G401 (cell line): ENCODE data around the gene THBD. TPM values are rescaled to one million over a fixed set of nuclear protein-coding genes. Genes with fewer than 3 reads are reported as not detected.

Source experiments
- DNase-seq: peaks from one replicate; pipeline ENCODE4 v3.0.0-alpha.2; 2015; ENCODE audit warnings: low spot score
- in situ Hi-C: cut with HindIII; loops from 2 replicates; pipeline ENCODE4 v1.10.0; 2016; ENCODE audit warnings: low sequenced_read_pairs, mixed read lengths
- total RNA-seq: library from RNA; depleted of rRNA; stranded (reverse); fragments of >200 nt; shearing (Covaris generic); gene quantifications from 2 replicates; pipeline ENCODE4 v1.2.3, GENCODE V29; 2014; rRNA removed

THBD gene, protein sequence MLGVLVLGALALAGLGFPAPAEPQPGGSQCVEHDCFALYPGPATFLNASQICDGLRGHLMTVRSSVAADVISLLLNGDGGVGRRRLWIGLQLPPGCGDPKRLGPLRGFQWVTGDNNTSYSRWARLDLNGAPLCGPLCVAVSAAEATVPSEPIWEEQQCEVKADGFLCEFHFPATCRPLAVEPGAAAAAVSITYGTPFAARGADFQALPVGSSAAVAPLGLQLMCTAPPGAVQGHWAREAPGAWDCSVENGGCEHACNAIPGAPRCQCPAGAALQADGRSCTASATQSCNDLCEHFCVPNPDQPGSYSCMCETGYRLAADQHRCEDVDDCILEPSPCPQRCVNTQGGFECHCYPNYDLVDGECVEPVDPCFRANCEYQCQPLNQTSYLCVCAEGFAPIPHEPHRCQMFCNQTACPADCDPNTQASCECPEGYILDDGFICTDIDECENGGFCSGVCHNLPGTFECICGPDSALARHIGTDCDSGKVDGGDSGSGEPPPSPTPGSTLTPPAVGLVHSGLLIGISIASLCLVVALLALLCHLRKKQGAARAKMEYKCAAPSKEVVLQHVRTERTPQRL
- not detected in 2 replicates for total RNA-seq

DNA sequence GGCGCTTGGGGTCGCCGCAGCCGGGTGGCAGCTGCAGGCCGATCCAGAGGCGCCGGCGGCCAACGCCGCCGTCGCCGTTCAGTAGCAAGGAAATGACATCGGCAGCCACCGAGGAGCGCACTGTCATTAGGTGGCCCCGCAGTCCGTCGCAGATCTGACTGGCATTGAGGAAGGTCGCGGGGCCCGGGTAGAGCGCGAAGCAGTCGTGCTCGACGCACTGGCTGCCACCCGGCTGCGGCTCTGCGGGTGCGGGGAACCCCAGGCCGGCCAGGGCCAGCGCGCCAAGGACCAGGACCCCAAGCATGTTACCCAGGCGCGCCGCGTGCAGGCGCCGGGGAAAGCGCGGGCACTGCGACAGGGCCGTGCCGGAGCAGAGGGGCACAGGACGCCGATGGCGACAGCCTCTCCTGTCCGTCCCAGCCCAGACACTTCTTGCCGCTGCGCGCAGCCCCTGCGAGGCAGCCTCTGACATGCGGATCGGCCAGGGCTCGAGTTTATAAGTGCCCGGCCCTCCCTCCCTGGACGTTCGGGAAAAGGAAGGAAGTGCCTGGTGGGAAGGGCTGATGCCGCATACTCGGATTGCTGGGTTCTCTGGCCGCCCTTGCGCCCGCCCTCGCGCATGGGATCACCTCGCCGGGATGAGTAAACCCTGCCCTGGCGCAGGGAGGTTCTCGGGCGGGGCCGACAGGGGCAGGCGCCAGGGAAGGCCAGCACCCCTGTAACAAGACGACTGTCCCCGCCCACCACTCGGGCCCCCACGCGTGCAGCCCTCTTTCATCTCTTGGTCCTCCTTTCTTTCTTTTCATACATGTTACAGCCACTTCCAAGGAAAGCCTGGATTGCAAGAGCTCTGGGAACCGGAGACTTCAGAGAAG lies at the start of gene THBD:
Gene THBD, minus strand, starts transcription at position 472 of the 875 bp plus-strand sequence. Its CDS starts 168 bp downstream, at position 304.
- no peak for DNase-seq
- in situ Hi-C loops, result no loop called here

DNA sequence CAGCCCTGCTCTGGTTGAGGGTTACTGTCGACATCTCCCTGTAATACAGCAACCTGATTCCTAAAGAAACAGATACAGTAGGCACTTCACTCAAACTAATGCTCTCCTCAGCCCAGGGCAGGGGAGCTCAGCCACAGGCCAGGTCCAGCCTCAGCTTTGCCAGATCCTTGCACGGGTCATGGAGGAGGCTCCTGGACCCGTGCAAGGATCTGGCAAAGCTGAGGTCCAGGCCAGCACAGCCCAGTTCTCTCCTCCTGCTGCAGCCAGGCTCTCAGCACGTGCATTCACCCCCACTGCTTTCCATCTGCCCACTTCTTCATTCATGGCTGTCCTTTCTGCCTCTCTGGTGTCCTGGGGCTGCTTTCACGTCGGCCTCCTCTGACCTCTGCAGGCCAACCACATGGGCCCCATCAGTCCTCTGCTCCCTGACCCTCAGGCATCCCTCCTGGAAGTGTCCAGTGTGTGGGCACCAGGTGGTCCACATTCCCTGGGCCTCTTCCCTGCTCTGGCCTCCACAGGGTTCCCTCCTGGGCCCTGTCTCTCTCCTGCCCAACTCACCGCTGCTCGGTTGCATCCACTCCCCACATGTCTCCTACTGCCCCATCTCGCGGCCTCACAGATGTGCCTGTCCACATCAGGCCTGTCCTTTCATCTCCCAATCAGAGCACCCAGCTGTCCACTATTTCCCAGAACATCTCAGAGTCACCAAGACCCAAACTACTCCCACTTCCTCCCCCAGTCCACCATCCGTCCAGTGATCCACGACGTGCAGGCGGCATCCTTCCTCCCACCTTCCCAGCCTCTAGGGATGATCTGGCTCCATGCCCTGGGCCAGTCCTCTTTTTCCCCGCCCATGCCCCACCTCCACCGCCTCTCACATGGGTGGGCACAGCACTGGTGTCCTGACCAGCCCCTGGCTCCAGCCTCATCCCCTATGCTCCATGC lies 48.4 kb upstream of the THBD start:
- peak; percentile 95 for DNase-seq
- in situ Hi-C loops, result no loop called here

DNA sequence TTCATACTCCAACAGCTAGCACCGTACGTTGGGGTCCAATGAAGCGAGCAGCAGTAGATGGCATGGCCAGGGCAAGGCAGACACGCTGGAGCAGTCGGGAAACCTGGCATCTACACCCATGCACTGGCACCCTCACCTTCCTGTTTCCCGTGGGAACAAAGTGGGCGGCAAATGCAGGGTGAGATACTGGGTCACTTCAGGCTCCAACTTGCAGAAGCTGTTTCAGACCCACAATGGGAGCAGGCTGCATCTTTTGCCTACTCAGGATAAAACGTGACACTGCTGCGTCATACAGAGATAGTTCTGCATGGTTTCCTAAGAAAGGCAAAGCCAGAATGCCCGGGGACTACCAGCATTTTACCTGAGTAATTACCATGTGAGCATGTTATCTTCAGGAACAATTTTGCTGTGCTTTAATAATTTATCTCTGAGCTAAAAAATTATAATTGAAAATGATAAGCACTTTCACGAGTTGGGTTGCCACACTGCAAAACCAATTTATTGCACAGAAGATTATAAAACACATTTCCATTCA lies 47.6 kb upstream of the THBD start:
- no peak for DNase-seq
- in situ Hi-C loops, result no loop called here

DNA sequence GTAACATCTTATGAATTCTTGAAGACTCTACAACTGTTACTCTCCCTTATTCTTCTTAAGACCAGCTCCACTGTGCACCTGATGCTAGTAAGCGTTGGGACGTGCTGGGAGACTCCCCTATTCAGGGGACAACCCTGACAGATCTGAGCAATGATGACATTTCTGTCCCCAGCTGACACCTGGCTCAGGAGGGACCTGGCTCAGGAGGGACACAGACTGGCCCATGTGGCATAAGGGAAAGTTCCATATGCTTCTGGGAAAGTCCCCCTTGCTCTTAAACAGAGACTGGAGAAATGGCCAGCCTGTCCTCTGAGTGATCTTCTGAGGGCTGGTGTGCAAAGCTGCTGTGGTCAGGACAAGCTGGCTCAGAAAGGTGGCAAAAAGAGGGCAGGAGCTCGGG lies 46.6 kb upstream of the THBD start:
- in situ Hi-C loops, result no loop called here

DNA sequence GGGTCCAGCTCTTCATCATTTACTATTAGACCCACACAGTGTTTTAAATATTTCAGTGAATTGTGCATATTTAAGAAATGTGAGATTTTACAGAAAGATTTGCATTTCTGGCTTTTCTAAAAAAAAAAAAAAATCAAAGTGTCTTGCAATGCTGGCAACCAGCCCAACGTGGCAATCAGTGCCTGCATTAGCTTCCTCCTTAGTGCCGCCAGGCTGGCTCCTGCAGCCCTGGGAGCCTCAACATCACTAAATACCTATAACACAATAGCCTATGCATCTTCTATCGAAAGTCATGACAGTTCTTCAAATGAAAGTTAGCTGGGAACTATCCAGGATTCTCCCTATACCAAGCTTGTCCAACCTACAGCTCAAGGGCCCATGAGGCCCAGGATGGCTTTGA lies 46.0 kb upstream of the THBD start:
- DNase-seq, result no peak
- in situ Hi-C loops, result no loop called here

More for the DNA sequence above, 46.6 kb upstream of the THBD start:
- DNase-seq, result peak; percentile 62

DNA sequence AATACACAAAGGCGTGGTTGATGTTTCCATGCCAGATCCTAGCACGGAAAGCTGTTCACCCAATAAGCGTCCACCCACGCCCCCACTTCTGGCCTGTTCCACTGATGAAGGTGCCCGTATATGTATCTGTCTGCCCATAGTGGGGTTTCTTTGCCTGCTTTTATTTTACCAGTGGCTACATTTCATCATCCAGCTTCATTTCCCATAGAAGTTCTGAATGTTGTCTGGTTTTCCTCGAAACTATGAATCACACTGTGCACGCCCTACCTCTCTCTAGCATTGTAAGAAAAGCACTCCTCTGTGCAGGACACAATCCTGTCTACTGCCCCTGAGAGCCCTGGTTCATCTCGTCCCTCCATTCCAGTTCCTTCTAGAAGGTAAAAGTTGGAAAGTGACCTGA lies 45.5 kb upstream of the THBD start:
- no peak for DNase-seq

DNA sequence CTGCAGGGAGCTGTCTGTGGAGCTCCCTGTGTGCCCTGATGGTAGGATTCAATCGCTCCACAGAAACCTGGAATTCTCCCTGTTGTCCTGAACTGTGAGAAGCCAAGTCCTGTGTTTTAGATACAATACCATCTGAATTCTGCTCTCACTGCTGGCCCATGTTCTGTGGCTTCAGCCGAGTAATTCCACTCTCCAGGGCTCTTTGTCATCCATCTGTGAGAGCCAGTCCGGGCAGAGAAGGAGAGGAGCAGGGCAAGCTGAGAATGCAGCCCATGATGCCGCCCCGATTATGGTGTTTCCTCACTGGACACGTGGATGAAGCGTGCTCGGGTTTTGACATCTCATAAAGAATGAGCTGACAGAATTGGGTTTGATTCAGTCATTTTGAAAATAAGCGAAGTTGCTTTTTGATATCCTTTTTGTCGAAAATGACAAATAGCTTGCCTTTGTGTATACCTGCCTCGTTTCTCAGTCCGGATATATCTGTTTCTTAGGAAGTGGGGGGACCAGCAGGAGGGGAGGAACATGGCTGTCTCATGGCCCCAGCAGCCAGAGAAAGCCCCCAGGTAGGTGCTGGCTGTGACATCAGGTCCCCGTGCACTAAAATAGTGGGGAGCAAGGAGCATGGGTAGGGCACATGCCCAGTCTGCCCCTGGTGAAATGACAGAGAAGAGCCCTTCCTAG lies 44.9 kb upstream of the THBD start:
- in situ Hi-C loops, result no loop called here
- peak; percentile 57 for DNase-seq

More for the DNA sequence above, 45.5 kb upstream of the THBD start:
- in situ Hi-C loops, result no loop called here

DNA sequence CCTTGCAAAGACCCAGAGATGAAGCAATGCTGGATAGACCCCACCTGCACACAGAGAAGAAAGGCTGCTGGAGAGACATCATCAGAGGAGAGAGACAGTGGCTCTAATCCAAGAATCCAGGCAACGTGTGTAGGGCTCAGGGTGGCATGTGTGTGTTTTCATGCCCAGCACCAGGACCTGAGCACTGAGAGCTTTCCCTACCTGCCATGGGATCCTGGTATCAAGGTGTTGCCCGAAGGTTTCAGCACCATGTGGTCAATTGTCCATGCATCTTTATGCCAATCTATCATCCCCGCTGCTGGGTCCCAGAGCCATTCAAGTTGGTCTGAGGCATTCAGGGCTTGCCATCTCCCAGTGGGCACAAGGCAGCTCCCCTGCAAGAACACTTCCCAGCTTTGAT lies 44.1 kb upstream of the THBD start:
- DNase-seq, result no peak
- in situ Hi-C loops, result no loop called here

DNA sequence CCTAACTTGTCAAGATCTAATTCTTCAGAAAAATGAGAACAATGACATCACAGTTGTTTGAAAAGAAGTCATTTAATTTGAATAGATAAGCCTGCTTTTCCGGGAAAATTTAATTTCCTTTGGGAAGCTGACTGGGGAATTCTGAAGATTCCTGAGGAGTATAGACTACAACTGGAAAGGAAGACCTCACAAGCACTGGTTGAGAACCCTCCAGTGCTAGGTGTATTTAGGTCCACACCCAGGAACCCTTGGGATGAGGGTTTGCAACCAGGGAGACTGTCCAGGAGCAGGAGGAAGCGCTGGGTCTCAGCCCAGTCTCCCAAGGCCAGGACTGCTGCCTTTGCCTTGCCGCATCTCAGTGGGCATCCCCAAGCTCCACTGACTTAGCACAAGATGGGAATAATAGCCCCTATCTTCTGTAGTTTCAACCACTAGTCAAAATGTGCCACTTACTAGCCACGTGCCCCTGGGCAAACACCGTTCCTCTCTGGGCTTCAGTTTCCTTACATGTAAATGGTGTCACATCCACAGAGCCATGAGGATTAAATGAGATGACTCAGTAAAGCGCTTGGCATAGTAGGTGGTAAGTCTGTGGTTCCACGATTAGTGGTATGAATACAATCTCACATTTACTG lies 43.5 kb upstream of the THBD start:
- in situ Hi-C loops, result no loop called here

DNA sequence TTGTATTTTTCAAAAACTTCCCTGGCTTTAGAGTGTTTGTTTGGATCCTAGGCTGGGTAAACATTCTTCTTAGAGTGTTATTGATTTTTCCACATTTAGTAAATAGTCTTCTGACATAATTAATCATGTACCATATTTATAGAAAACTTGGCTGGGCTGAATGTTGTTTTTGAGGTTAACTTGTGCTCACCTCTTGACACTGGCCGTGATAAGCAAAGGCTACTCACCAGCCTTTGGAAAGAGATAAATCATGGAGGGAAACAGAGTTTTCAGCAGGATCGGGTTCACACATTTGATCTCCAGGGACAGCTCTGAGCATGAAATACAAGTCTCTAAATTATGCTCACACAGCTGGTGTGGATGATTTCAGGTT lies 42.9 kb upstream of the THBD start:
- in situ Hi-C loops, result no loop called here
- DNase-seq, result no peak

More for the DNA sequence above, 43.5 kb upstream of the THBD start:
- DNase-seq, result no peak

DNA sequence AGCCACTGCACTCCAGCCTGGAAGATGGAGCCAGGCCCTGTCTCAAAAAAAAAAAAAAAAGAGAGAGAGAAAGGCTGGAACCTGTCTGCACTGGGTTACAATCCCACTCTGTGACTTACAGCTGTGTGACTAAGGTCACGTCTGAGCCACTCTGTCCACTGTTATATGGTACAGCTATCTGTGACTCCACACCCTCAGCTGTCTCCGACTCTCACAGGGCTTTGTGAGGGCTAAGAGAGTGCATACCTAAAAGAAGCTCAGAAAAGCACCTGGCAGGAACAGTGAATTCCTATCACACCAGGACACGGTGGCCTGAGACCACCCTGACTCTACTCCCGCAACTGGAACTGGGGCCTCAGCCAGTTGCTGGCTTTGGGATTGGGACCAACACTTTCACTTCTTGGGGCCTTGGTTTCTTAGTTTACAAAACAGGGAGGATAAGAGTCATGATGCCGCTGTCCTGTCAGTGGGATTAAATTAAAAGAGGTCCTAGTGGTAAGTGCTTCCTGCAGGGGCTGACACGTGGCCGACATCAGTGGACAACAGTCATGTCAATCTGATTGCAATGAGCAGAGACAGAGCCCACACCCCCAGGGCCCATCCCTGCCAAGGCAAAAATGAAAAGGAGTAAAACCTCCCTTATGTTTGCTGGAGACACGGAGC lies 42.4 kb upstream of the THBD start:
- in situ Hi-C loops, result no loop called here
- no peak for DNase-seq

DNA sequence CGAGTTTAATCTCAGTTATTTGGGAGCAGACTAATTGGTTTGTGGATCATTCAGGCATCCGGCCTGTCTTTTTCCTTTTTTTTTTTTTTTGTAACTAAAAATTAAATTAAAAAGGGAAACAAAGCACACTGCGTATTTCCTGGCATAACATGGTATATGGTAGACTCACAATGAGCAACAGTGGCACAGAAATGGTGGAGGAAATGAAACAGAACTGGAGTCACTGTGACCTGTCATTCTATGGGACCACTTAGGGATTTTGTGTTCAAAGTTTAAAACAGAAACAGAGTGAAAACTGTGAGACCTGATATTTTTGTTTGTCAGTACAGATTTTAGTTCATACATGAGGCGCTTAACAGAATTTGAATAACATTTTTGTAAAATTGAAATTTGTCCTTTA lies 41.4 kb upstream of the THBD start:
- in situ Hi-C loops, result no loop called here

DNA sequence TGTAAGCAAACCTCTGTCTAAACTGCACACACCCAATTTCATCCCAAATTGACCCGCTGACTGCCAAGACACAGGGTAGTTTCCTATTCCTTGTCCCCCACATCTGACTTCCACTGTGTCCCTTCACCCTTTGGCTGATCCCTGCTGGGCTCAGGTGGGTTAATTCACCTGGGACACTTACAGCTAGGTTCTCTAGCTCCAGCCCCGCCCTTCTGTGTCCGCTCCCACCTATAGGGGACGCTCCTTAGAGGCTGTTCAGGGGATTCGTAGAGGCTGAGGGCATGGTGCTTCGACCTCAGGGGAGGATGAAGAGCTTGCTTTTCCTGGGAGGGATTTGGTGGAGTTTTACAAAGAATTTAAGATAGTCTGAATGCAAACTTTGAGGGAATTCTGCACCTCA lies 40.7 kb upstream of the THBD start:
- DNase-seq, result no peak
- in situ Hi-C loops, result no loop called here

More for the DNA sequence above, 41.4 kb upstream of the THBD start:
- no peak for DNase-seq

DNA sequence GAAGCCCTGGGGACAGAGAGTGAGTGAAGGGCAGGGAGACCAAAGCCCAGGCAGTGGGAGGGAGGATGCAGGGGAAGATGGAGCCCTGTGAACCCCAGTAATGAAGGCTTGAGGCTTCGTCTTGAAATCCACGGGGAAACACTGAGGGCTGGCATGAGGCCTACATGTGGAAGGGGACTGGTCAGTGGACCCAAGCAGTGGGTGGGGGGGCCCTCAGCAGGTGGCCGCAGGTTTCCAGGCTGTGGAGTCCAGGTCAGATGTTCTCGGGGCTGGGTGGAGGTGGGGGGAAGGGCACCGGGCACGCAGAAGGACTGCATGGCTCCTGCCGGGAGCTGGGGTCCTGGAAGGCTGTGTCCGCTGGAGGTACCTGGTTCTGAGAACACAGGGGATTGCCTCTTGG lies 39.4 kb upstream of the THBD start:
- no peak for DNase-seq
- in situ Hi-C loops, result no loop called here

DNA sequence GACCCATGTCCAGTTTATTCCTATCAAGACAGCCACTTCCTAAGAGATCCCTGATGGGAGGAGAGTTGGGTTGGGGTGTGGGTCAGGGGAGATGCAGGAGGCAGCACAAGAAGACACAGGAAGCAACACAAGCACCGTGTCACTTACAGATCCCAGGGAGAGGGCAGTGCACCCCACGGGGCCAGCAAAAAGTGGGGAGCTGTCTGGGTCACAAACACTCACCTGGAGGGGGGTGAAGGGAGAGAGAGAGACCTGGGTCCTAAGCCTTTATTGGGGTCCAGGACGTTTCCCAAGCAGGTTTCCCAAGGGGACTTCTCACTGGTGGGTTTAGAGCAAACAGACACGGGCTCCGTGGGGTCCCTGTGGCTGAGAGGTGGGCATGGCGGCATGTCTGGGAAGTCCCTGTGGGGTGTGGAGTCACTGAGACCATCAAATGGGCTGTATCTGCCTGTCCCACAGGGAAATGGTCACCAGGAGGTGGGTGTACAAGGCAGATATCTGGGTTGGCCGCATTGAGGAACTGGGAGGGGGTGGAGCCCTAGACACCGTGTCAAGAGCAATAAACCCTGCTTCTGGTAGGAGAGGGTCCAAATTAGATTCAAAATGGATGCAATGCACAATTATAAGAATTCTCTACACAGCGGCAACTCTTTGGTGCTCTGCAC lies 38.2 kb upstream of the THBD start:
- in situ Hi-C loops, result no loop called here
- no peak for DNase-seq

DNA sequence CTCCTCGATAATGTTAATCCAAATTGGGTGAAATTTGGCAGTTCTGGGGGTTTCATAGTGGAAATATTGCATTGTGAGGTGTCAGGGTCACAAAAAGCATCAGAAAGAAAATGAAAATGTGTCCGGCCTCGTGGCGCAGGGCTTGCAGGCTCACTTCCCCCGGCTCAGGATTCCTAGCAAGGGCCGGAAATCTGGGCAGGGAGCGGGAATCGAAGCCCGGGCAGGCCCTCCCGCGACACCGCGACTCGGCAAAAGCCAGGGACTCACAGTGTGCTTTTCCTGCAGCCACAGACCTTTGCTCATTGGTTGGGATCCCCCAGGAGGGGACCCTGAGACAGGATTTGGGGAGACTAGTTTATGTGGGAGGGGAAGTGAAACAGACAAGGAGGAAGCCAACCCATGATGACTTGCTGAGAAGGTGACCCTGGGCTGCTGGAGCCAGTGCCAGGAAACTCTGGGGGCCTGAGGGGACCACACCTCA lies 37.5 kb upstream of the THBD start:
- in situ Hi-C loops, result no loop called here
- no peak for DNase-seq
